Measurements from ENCODE around the gene RBM6.

DNA sequence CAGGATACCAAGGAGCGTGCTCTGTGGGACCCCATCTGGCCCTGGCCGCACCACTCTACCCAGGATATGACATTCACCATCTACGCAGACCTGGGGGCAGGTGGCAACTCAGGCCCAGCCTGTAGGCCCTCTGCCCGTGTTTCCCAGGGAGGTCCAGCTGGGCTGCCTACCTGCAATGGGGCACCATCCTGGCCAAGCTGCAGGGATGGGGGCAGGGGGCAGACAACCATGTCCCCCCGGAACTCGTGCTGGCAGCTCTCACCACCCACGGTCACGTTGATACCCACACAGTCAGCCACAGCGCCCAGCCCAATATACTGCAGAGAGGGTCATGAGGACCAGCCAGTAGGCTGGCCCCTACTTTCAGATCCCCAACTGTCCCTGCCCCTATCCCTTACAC, 44.2 kb upstream of the RBM6 start:
- TF ChIP-seq POLR2A (IDR thresholded peaks at IDR 0.05) (no peak), CTCF (IDR thresholded peaks at IDR 0.05) (no peak)

Measured in thyroid gland (tissue), 4 donors.